SK-N-SH (cell line): Measurements from ENCODE around the gene RNF130. TPM values are rescaled to one million over a fixed set of nuclear protein-coding genes. Genes with fewer than 3 reads are reported as not detected.

Experiments used
- CTCF ChIA-PET: fragments of 300-600, 350-600 bp; formaldehyde crosslinking; extraction: SDS; loops from one replicate; lab custom pipeline; 2021; lab: Yijun Ruan, JAX
- POLR2A ChIA-PET: fragments of 350-600 bp; sonication (Branson Sonifier 250); formaldehyde crosslinking; extraction: SDS; loops from one replicate; lab custom pipeline; 2020; ENCODE audit warnings: antibody characterized with exemption, inconsistent platforms; lab: Yijun Ruan, JAX
- DNase-seq: peaks from one replicate; pipeline ENCODE4 v3.0.0; 2012
- H2AFZ ChIP-seq: fragments of 200-600 bp; sonication (generic); 2 replicates; pipeline ENCODE4 v1.8.1; 2016; ENCODE audit warnings: antibody characterized with exemption, mild to moderate bottlenecking, low read depth
- H3F3A ChIP-seq: fragments of 200-600 bp; sonication (generic); replicated peaks from 2 replicates; pipeline ENCODE3; 2016; ENCODE audit warnings: antibody characterized with exemption, mild to moderate bottlenecking; ENCODE audit not compliant: insufficient read depth
- H3K27ac ChIP-seq, 2 experiments: fragments of 200-500 bp in 1 of 2; fragments of 200-600 bp in 1 of 2; sonication (Bioruptor generic) in 1 of 2; sonication (generic), shearing (Covaris generic) in 1 of 2; 2 replicates each; pipeline versions ENCODE4 v1.5.1 to v1.6.1; 2014 to 2016; ENCODE audit warnings: low read depth in 2 of 2, inconsistent platforms in 1 of 2, low read length in 1 of 2, mild to moderate bottlenecking in 1 of 2, mixed read lengths in 1 of 2
- H3K27me3 ChIP-seq: fragments of 200-600 bp; sonication (generic), shearing (Covaris generic); 2 replicates; pipeline ENCODE4 v1.6.1; 2016; ENCODE audit warnings: mixed run types; ENCODE audit not compliant: insufficient read depth
- H3K36me3 ChIP-seq, 2 experiments: fragments of 200-500 bp in 1 of 2; fragments of 200-600 bp in 1 of 2; sonication (Bioruptor generic) in 1 of 2; sonication (generic) in 1 of 2; replicated peaks in 1 of 2; 2 replicates each; pipeline versions ENCODE3 to v1.5.1; 2014 to 2016; ENCODE audit warnings: low read length in 1 of 2, mild to moderate bottlenecking in 1 of 2; ENCODE audit not compliant: insufficient read depth in 2 of 2, control insufficient read depth in 1 of 2
- H3K4me1 ChIP-seq, 2 experiments: fragments of 200-500 bp in 1 of 2; fragments of 200-600 bp in 1 of 2; sonication (Bioruptor generic) in 1 of 2; sonication (generic), shearing (Covaris generic) in 1 of 2; 2 replicates each; pipeline versions ENCODE4 v1.5.1 to v1.6.1; 2014 to 2016; ENCODE audit warnings: low read depth in 1 of 2, low read length in 1 of 2, mixed run types in 1 of 2; ENCODE audit not compliant: insufficient read depth in 2 of 2, control insufficient read depth in 1 of 2
- H3K4me2 ChIP-seq: fragments of 200-600 bp; sonication (generic), shearing (Covaris generic); 2 replicates; pipeline ENCODE4 v1.6.1; 2017; ENCODE audit warnings: mixed run types
- H3K4me3 ChIP-seq, 2 experiments: fragments of 200-500 bp in 1 of 2; fragments of 200-600 bp in 1 of 2; sonication (Bioruptor generic) in 1 of 2; sonication (generic), shearing (Covaris generic) in 1 of 2; 2 replicates each; pipeline versions ENCODE4 v1.5.1 to v1.8.1; 2014 to 2016; ENCODE audit warnings: low read depth in 2 of 2, inconsistent platforms in 1 of 2, low read length in 1 of 2, mild to moderate bottlenecking in 1 of 2, mixed read lengths in 1 of 2, moderate library complexity in 1 of 2
- H3K79me2 ChIP-seq: fragments of 200-600 bp; sonication (generic); 2 replicates; pipeline ENCODE4 v1.8.1; 2017; ENCODE audit warnings: mild to moderate bottlenecking; ENCODE audit not compliant: insufficient read depth
- H3K9ac ChIP-seq: fragments of 200-600 bp; sonication (generic); 2 replicates; pipeline ENCODE4 v1.6.1; 2017; ENCODE audit warnings: mixed run types
- H3K9me2 ChIP-seq: fragments of 200-600 bp; sonication (generic); 2 replicates; pipeline ENCODE4 v1.6.1; 2017; ENCODE audit warnings: mixed run types
- H3K9me3 ChIP-seq: fragments of 200-600 bp; sonication (generic); 2 replicates; pipeline ENCODE4 v1.6.1; 2017; ENCODE audit warnings: mixed run types, mild to moderate bottlenecking, moderate library complexity
- H4K20me1 ChIP-seq: fragments of 200-600 bp; sonication (generic); 2 replicates; pipeline ENCODE4 v1.6.1; 2017; ENCODE audit warnings: mild to moderate bottlenecking, mixed run types; ENCODE audit not compliant: insufficient read depth
- CHD2 ChIP-seq: fragments of 150-350 bp; IDR thresholded peaks from 2 replicates; pipeline ENCODE4 v1.6.1; 2018; ENCODE audit warnings: low read length; ENCODE audit not compliant: partially characterized antibody
- ELF1 ChIP-seq: IDR thresholded peaks from 2 replicates; pipeline ENCODE4 v1.4.0; 2012
- FOSL2 ChIP-seq: IDR thresholded peaks from 2 replicates; pipeline ENCODE4 v1.4.0; 2012; ENCODE audit warnings: low read depth, mild to moderate bottlenecking, moderate library complexity, borderline replicate concordance
- GABPA ChIP-seq: IDR thresholded peaks from 2 replicates; pipeline ENCODE4 v1.4.0; 2012; ENCODE audit warnings: low read depth, mild to moderate bottlenecking
- JUND ChIP-seq: IDR thresholded peaks from 2 replicates; pipeline ENCODE4 v1.4.0; 2012
- MXI1 ChIP-seq: IDR thresholded peaks from 2 replicates; pipeline ENCODE4 v1.6.1; 2012; ENCODE audit warnings: mild to moderate bottlenecking, low read depth, low read length, improper control_type of control experiment
- NFIC ChIP-seq: IDR thresholded peaks from 2 replicates; pipeline ENCODE4 v1.4.0; 2012; ENCODE audit warnings: borderline replicate concordance
- NRF1 ChIP-seq: IDR thresholded peaks from 2 replicates; pipeline ENCODE4 v1.6.1; 2012; ENCODE audit warnings: low read depth, mild to moderate bottlenecking, low read length
- SIN3A ChIP-seq: IDR thresholded peaks from 2 replicates; pipeline ENCODE4 v1.6.1; 2012; ENCODE audit warnings: low read depth, mild to moderate bottlenecking, low read length, moderate library complexity, borderline replicate concordance
- TAF1 ChIP-seq: IDR thresholded peaks from 2 replicates; pipeline ENCODE4 v1.6.1; 2012; ENCODE audit warnings: low read depth, mild to moderate bottlenecking, low read length, moderate library complexity, borderline replicate concordance
- TEAD4 ChIP-seq: IDR thresholded peaks from 2 replicates; pipeline ENCODE4 v1.4.0; 2012; ENCODE audit warnings: mild to moderate bottlenecking, borderline replicate concordance; ENCODE audit not compliant: insufficient read depth
- WGBS: methylation state at CpG from one replicate; pipeline ENCODE4 v1.1.6; 2017; ENCODE audit warnings: low lambda C conversion rate; 5-methylcytosine and 5-hydroxymethylcytosine counted together
- polyA plus RNA-seq, 3 experiments: library from polyadenylated mRNA; depleted of rRNA; stranded (reverse); fragments of >200 nt; gene quantifications; 2 replicates each; pipeline ENCODE4 v1.2.3, GENCODE V29; 2012
- TF ChIP-seq, protein P1 (sequence below): fragments of 150-350 bp; IDR thresholded peaks from 2 replicates; pipeline ENCODE4 v1.6.1; 2017; ENCODE audit warnings: antibody characterized with exemption, low read length, low read depth, borderline replicate concordance
- TF ChIP-seq, protein P2 (sequence below): IDR thresholded peaks from 2 replicates; pipeline ENCODE4 v1.4.0; 2012; ENCODE audit warnings: low read depth, borderline replicate concordance
- TF ChIP-seq, protein P3 (sequence below): IDR thresholded peaks from 2 replicates; pipeline ENCODE4 v1.4.0; 2012; ENCODE audit warnings: low read depth
- TF ChIP-seq, protein P4 (sequence below): fragments of 200-600 bp; sonication (generic); IDR thresholded peaks from 2 replicates; pipeline ENCODE4 v1.6.1; 2017; ENCODE audit warnings: antibody characterized with exemption, mild to moderate bottlenecking, moderate library complexity

RNF130 gene, protein sequence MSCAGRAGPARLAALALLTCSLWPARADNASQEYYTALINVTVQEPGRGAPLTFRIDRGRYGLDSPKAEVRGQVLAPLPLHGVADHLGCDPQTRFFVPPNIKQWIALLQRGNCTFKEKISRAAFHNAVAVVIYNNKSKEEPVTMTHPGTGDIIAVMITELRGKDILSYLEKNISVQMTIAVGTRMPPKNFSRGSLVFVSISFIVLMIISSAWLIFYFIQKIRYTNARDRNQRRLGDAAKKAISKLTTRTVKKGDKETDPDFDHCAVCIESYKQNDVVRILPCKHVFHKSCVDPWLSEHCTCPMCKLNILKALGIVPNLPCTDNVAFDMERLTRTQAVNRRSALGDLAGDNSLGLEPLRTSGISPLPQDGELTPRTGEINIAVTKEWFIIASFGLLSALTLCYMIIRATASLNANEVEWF
- 41.4 and 49.6 TPM in 2 replicates for polyA plus RNA-seq (2012; rRNA removed)
- 51.8 and 53.1 TPM in 2 replicates for polyA plus RNA-seq (2012; cell fraction: cytosol; rRNA removed)
- 19.0 and 27.1 TPM in 2 replicates for polyA plus RNA-seq (2012; cell fraction: nucleus; rRNA removed)

DNA sequence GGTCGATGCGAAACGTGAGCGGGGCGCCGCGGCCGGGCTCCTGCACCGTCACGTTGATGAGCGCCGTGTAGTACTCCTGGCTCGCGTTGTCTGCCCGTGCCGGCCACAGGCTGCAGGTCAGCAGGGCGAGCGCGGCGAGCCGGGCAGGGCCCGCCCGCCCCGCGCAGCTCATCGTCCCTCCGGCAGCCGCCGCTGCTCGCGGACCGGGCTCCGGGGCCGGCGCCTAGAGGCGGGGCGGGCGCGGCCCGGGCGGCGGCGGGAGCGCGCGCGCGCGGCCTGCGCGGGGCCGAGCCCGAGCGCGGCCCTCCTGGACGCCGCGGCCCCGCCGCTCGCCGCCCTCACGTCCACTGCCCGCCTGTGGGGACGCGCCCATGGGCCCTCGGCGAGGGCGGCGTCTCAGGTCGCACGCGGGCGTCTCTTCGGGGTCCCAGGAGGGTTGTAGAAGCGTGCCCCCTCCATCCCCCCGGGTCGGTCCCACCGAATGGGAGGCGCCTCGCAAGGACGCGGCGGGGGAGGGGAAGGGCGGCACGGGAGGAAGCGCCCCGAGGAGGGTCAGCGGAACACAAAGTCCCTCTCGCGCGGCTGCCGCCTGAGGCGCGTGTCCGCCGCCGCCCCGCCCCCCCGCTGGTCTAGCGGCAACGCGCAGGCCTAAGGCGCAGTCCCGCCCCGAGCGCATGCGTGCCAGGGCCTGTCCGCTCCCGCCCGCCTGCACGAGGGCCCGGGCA, at the start of gene RNF130:
Gene RNF130 (minus strand): TSS at position 229 of the 725 bp plus-strand sequence. CDS start 57 bp downstream, at position 172.
- ChIA-PET CTCF (interaction anchor here (2.6 kb wide), 1 partner anchor 19 kb away, joined by 11 read pairs; no protein-coding TSS in a partner anchor), POLR2A (no interaction called here)
- Histone ChIP-seq H4K20me1 (peaks cover 33% of the 10 kb centered on the region), H3K79me2 (peaks cover 45% of the 10 kb centered on the region), H3K4me1 (peaks cover 0 to 21% of the 10 kb centered on the region in 2 experiments; a peak in 2 of 4 replicates), H3K4me3 (peak within 1 kb of the TSS; percentile 80 to 89), H2AFZ (peak within 1 kb of the TSS; percentile 82), H3K9me2 (no peaks in the 10 kb centered on the region), H3K27ac (peak within 1 kb of the TSS; percentile 78 to 94), H3K9me3 (no peaks in the 10 kb centered on the region), H3F3A (no peaks in the 10 kb centered on the region), H3K27me3 (no peaks in the 10 kb centered on the region), H3K4me2 (peak within 1 kb of the TSS; percentile 73), H3K36me3 (no peaks in the 10 kb centered on the region), H3K9ac (peak within 1 kb of the TSS; percentile 87)
- 0% methylated on average over 5 of the region's 113 CpGs for WGBS
- peak; percentile 98 for DNase-seq
- TF ChIP-seq NRF1 (peak; percentile 92), CHD2 (peak; percentile 89), MXI1 (peak; percentile 45; the same call in 1 of the 2 replicates)
- TF ChIP-seq, protein P1, sequence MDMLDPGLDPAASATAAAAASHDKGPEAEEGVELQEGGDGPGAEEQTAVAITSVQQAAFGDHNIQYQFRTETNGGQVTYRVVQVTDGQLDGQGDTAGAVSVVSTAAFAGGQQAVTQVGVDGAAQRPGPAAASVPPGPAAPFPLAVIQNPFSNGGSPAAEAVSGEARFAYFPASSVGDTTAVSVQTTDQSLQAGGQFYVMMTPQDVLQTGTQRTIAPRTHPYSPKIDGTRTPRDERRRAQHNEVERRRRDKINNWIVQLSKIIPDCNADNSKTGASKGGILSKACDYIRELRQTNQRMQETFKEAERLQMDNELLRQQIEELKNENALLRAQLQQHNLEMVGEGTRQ = no peak
- TF ChIP-seq, protein P2, sequence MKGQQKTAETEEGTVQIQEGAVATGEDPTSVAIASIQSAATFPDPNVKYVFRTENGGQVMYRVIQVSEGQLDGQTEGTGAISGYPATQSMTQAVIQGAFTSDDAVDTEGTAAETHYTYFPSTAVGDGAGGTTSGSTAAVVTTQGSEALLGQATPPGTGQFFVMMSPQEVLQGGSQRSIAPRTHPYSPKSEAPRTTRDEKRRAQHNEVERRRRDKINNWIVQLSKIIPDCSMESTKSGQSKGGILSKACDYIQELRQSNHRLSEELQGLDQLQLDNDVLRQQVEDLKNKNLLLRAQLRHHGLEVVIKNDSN = no peak
- TF ChIP-seq, protein P3, sequence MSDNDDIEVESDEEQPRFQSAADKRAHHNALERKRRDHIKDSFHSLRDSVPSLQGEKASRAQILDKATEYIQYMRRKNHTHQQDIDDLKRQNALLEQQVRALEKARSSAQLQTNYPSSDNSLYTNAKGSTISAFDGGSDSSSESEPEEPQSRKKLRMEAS = peak; percentile 100

DNA sequence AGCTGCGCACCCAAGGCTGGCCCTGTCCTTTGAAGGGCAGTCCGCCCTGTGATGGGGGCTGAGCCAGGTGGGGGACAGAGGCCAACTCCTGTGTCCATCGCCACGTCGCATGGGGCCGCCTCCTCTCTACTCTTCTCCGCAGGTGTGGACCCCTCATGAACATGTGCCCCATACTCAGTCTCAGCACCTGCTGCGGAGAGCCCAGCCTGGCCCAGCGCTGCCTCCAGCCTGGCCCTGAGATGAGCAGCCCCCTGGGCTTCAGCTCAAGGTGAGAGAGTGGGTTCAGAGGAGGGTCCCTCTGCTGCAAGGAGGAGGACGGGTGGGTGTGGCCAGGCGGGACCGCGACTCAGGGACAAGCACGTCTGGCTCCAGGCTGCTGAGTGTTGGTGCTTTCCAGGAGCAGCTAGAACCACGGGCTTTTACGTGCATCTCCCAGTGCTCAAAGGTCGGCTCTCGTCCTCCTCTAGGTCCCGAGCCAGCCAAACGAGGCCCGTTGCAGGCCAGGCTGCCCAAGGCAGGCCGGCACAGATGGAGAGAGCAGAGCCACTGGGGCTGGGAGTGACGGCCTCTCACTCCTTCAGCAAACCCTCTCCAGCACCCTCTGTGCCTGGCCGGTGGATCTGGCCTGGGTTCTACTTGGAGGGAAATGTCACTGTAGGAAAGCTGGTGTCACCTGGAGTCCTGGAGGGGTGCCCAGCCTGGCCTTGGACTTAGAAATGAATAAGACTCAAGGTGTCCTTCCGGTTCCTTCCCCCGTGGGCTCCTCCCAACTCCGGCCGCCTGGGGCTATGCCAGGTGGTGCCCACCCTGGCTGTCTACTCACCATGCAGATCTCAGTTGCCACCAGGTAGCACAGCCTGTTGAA, 48.9 kb upstream of the RNF130 start:
- WGBS = 69% methylated on average over 12 of the region's 28 CpGs

More for the DNA sequence above, 48.9 kb upstream of the RNF130 start:
- Histone ChIP-seq H3K27me3 (peaks cover 9% of the 10 kb centered on the region; the same call in 1 of the 2 replicates), H3K4me2 (no peak overlapping the region), H4K20me1 (no peaks in the 10 kb centered on the region), H3K27ac (no peak overlapping the region), H3K4me1 (no peaks in the 10 kb centered on the region), H3K9me2 (no peaks in the 10 kb centered on the region), H3K9me3 (no peaks in the 10 kb centered on the region), H3K36me3 (no peaks in the 10 kb centered on the region), H3K9ac (no peak overlapping the region), H3F3A (no peaks in the 10 kb centered on the region), H3K4me3 (no peak overlapping the region), H2AFZ (no peak overlapping the region), H3K79me2 (no peaks in the 10 kb centered on the region)
- CTCF ChIA-PET = interaction anchor here (0.6 to 1.5 kb wide), 4 partner anchors 88 to 212 kb away, joined by 3 to 4 read pairs (median 4); partner anchors contain the start of gene RASGEF1C
- TF ChIP-seq TAF1 (no peak), TEAD4 (no peak), JUND (no peak), NFIC (no peak), ELF1 (no peak), GABPA (no peak), SIN3A (no peak), FOSL2 (no peak)
- TF ChIP-seq, protein P4, sequence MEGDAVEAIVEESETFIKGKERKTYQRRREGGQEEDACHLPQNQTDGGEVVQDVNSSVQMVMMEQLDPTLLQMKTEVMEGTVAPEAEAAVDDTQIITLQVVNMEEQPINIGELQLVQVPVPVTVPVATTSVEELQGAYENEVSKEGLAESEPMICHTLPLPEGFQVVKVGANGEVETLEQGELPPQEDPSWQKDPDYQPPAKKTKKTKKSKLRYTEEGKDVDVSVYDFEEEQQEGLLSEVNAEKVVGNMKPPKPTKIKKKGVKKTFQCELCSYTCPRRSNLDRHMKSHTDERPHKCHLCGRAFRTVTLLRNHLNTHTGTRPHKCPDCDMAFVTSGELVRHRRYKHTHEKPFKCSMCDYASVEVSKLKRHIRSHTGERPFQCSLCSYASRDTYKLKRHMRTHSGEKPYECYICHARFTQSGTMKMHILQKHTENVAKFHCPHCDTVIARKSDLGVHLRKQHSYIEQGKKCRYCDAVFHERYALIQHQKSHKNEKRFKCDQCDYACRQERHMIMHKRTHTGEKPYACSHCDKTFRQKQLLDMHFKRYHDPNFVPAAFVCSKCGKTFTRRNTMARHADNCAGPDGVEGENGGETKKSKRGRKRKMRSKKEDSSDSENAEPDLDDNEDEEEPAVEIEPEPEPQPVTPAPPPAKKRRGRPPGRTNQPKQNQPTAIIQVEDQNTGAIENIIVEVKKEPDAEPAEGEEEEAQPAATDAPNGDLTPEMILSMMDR = no peak
- TF ChIP-seq, protein P3 = no peak
- DNase-seq = no peak
- POLR2A ChIA-PET = no interaction called here
